ENCODE data around the gene LPAR3. TPM values are rescaled to one million over a fixed set of nuclear protein-coding genes. Genes with fewer than 3 reads are reported as not detected.

The LPAR3 gene
- total RNA-seq, 1 donor from 2014 or later, result 1.2 TPM

GRCh38 chr1:84849357-84849975 is 43.5 kb downstream of the LPAR3 start:
- Mint-ChIP-seq H3K36me3 (ENCODE audit: low read depth, unreplicated experiment) (no peaks in the 10 kb centered on the region), H3K9me3 (ENCODE audit: unreplicated experiment) (no peaks in the 10 kb centered on the region), H3K4me3 (ENCODE audit: unreplicated experiment) (no peak overlapping the region), H3K27ac (ENCODE audit: unreplicated experiment) (no peak overlapping the region), H3K4me1 (ENCODE audit: unreplicated experiment) (no peaks in the 10 kb centered on the region), H3K27me3 (ENCODE audit: unreplicated experiment) (peaks cover 11% of the 10 kb centered on the region)
- no peak for TF ChIP-seq CTCF (IDR thresholded peaks at IDR 0.05; ENCODE audit: unreplicated experiment)
- DNase-seq (ENCODE audit: low spot score), result no peak

GRCh38 chr1:84847253-84848250 is 45.5 kb downstream of the LPAR3 start:
- H3K9me3 Mint-ChIP-seq (ENCODE audit: unreplicated experiment), result no peaks in the 10 kb centered on the region

GRCh38 chr1:84846387-84846786 is 46.6 kb downstream of the LPAR3 start:
- DNase-seq (ENCODE audit: low spot score), result no peak
- Mint-ChIP-seq H3K36me3 (ENCODE audit: low read depth, unreplicated experiment) (no peaks in the 10 kb centered on the region), H3K27me3 (ENCODE audit: unreplicated experiment) (no peaks in the 10 kb centered on the region), H3K9me3 (ENCODE audit: unreplicated experiment) (no peaks in the 10 kb centered on the region), H3K4me1 (ENCODE audit: unreplicated experiment) (no peaks in the 10 kb centered on the region), H3K27ac (ENCODE audit: unreplicated experiment) (no peak overlapping the region), H3K4me3 (ENCODE audit: unreplicated experiment) (no peak overlapping the region)
- TF ChIP-seq CTCF (IDR thresholded peaks at IDR 0.05; ENCODE audit: unreplicated experiment), result no peak

More at GRCh38 chr1:84847253-84848250, 45.5 kb downstream of the LPAR3 start:
- no peak for DNase-seq (ENCODE audit: low spot score)
- Mint-ChIP-seq H3K36me3 (ENCODE audit: low read depth, unreplicated experiment) (no peaks in the 10 kb centered on the region), H3K27ac (ENCODE audit: unreplicated experiment) (no peak overlapping the region), H3K4me3 (ENCODE audit: unreplicated experiment) (no peak overlapping the region), H3K27me3 (ENCODE audit: unreplicated experiment) (peaks cover 4% of the 10 kb centered on the region), H3K4me1 (ENCODE audit: unreplicated experiment) (no peaks in the 10 kb centered on the region)
- TF ChIP-seq CTCF (IDR thresholded peaks at IDR 0.05; ENCODE audit: unreplicated experiment), result no peak

DNA sequence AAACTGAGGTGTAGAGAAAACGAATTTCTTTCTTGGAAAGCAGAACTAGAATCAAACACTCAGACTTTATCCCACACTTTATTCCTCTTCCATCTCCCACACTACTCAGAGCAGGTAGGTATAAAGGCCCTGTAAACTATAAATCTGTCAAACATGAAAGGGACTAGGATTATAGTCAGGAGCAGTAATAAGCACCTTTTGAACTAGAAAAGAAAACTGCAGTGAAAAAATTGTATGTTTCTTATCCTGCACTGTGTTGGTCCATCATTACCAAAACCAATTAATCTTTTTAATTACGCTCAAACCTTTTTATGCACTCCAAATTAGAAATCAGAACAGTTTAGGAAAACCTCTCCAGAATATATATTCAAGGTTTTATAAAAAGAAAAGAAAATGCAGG is 47.6 kb downstream of the LPAR3 start:
- Mint-ChIP-seq H3K4me3 (ENCODE audit: unreplicated experiment) (no peak overlapping the region), H3K27me3 (ENCODE audit: unreplicated experiment) (no peaks in the 10 kb centered on the region), H3K36me3 (ENCODE audit: low read depth, unreplicated experiment) (no peaks in the 10 kb centered on the region), H3K9me3 (ENCODE audit: unreplicated experiment) (no peaks in the 10 kb centered on the region), H3K4me1 (ENCODE audit: unreplicated experiment) (no peaks in the 10 kb centered on the region), H3K27ac (ENCODE audit: unreplicated experiment) (no peak overlapping the region)
- no peak for DNase-seq (ENCODE audit: low spot score)
- no peak for TF ChIP-seq CTCF (IDR thresholded peaks at IDR 0.05; ENCODE audit: unreplicated experiment)

DNA sequence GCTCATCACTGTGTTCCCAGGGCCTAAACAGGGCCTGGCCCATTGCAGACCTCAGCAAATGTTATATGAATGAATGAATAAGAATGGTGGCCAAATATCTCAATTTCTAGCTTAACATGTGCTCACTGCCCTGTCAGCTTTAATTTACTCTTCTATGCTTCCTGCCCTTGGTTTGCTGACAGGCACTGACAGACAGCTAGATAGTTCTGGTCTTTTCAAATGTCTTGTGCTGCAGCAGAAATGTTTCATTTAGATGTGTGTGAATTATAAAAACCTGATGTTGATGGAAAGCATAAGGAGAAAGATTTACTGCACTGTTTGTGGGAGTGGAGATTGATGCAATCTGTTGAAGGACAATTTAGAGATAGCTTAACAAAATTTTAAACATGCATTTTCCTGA is 48.9 kb downstream of the LPAR3 start:
- no peaks in the 10 kb centered on the region for H3K9me3 Mint-ChIP-seq (ENCODE audit: unreplicated experiment)
- H3K4me3 Mint-ChIP-seq (ENCODE audit: unreplicated experiment), result no peak overlapping the region
- H3K4me1 Mint-ChIP-seq (ENCODE audit: unreplicated experiment), result no peaks in the 10 kb centered on the region
- no peak for TF ChIP-seq CTCF (IDR thresholded peaks at IDR 0.05; ENCODE audit: unreplicated experiment)
- H3K27ac Mint-ChIP-seq (ENCODE audit: unreplicated experiment), result no peak overlapping the region
- no peaks in the 10 kb centered on the region for H3K27me3 Mint-ChIP-seq (ENCODE audit: unreplicated experiment)
- H3K36me3 Mint-ChIP-seq (ENCODE audit: low read depth, unreplicated experiment), result no peaks in the 10 kb centered on the region
- no peak for DNase-seq (ENCODE audit: low spot score)

All from endothelial cell (in vitro differentiated cells).